ENCODE measurements around the gene CORO6.

- TF ChIP-seq CTCF (IDR thresholded peaks at IDR 0.05) (no peak), EZH2 (IDR thresholded peaks at IDR 0.05; ENCODE audit: borderline replicate concordance, insufficient read depth, low read depth, low read length, poor library complexity, severe bottlenecking) (no peak)
These were observed 47.0 kb downstream of the CORO6 start for GRCh38 chr17:29575511-29576213.
